ENCODE results near the gene KLHL10. TPM values are rescaled to one million over a fixed set of nuclear protein-coding genes. Genes with fewer than 3 reads are reported as not detected.

Gene KLHL10
- total and polyA plus RNA-seq, 2 of the 13 experiments (the other 11 are each of a cell fraction or from before 2014, with no cell fraction given), result 0.04 to 0.08 TPM

- TF ChIP-seq ZNF687 (CRISPR knock-in tag; IDR thresholded peaks at IDR 0.05) (peak; percentile 23; the same call in 1 of the 2 replicates), HMGA1 (CRISPR knock-in tag; conservative IDR thresholded peaks at IDR 0.05) (no peak)
Measured at GRCh38 chr17:41818024-41818423, 19.6 kb upstream of the KLHL10 start (continued).

- ChIA-PET POLR2A (interaction anchor here (1.6 to 1.8 kb wide), 3 partner anchors 9 to 138 kb away, joined by 7 to 10 read pairs (median 7); partner anchors contain the start of genes FKBP10 and P3H4), CTCF (ENCODE audit: low intra/inter-chr PET ratio, low total read pairs) (no interaction called here)
Measured at GRCh38 chr17:41821776-41822175, 15.8 kb upstream of the KLHL10 start.

More at GRCh38 chr17:41821776-41822175, 15.8 kb upstream of the KLHL10 start:
- Histone ChIP-seq H3K27me3 (ENCODE audit: control insufficient read depth in 1 of 2, insufficient read depth in 2 of 2, low read length in 2 of 2) (no peaks in the 10 kb centered on the region), H3K4me3 (replicated peaks in 1 of 3; ENCODE audit: insufficient read depth in 1 of 3, low read depth in 2 of 3, low read length in 3 of 3) (no peak overlapping the region), H3K4me1 (ENCODE audit: insufficient read depth, low read length) (peaks cover 42% of the 10 kb centered on the region), H4K20me1 (ENCODE audit: insufficient read depth, low read length) (peaks cover 9% of the 10 kb centered on the region; the same call in 1 of the 2 replicates), H2AFZ (ENCODE audit: low read length) (no peak overlapping the region), H3K27ac (ENCODE audit: extremely low read length, insufficient read depth, low read length) (no peak overlapping the region), H3K79me2 (ENCODE audit: insufficient read depth, low read length) (peaks cover 7% of the 10 kb centered on the region), H3K36me3 (replicated peaks in 1 of 2; ENCODE audit: control insufficient read depth in 1 of 2, insufficient read depth in 2 of 2, low read length in 2 of 2) (peaks cover 25 to 56% of the 10 kb centered on the region in 2 experiments), H3K4me2 (ENCODE audit: low read depth, low read length) (no peak overlapping the region), H3K9ac (ENCODE audit: insufficient read depth, low read depth, low read length) (no peak overlapping the region), H3K9me3 (ENCODE audit: low read length) (no peaks in the 10 kb centered on the region)
- intact Hi-C loops (cut with micrococcal nuclease; ENCODE audit: unreplicated experiment) (no loop called here), in situ Hi-C loops (cut with HindIII; ENCODE audit: extremely low pct_ligation_motif_present, low pct_unique_long_range_greater_than_20kb) (no loop called here)
- TF ChIP-seq STAT5B (CRISPR knock-in tag; IDR thresholded peaks at IDR 0.05) (no peak), POLR2AphosphoS2 (IDR thresholded peaks at IDR 0.05; ENCODE audit: low read depth, low read length) (peak; percentile 25; the same call in 1 of the 2 replicates), ZFP91 (CRISPR knock-in tag; IDR thresholded peaks at IDR 0.05; ENCODE audit: borderline replicate concordance) (0 out of 2 replicates have a peak, but pooled peaks have one; percentile 3), AGO1 (IDR thresholded peaks at IDR 0.05; ENCODE audit: low read depth, low read length, poor library complexity, severe bottlenecking) (peak; percentile 24)
- FAIRE-seq (no peak), ATAC-seq (peak; percentile 2; the same call in 2 of the 3 replicates), DNase-seq (ENCODE audit: low spot score) (no peak)
- 91% methylated on average over 14 of the region's 14 CpGs for WGBS (ENCODE audit: low lambda C conversion rate)
- no TSS peak for BruUV-seq (replicated peaks)
